WTC11 (cell line): ENCODE data around the gene ARL13A. TPM values are rescaled to one million over a fixed set of nuclear protein-coding genes. Genes with fewer than 3 reads are reported as not detected.

Experiments used
- ATAC-seq: fragments of 200-7000 bp; cut with Tn5 transposase; 2 replicates; pipeline ENCODE4 v1.10.0; 2021; ENCODE audit warnings: mild to moderate bottlenecking, moderate library complexity
- CTCF ChIA-PET: fragments of 300-600 bp; sonication (Branson Sonifier 250); formaldehyde crosslinking; loops from one replicate; lab custom pipeline; 2021; ENCODE audit warnings: antibody characterized with exemption; lab: Charles Lee
- POLR2A ChIA-PET: fragments of 350-600 bp; sonication (Branson Sonifier 250); formaldehyde crosslinking; loops from one replicate; lab custom pipeline; 2021; ENCODE audit warnings: antibody characterized with exemption; lab: Charles Lee
- DNase-seq: peaks from one replicate; pipeline ENCODE4 v3.0.0; 2021; ENCODE audit warnings: low spot score
- H3K27ac Mint-ChIP-seq: 2 replicates; pipeline ENCODE4 v1.8.0; 2021; ENCODE audit warnings: mixed read lengths
- H3K27me3 Mint-ChIP-seq: 2 replicates; pipeline ENCODE4 v1.8.0; 2021; ENCODE audit warnings: low read depth, mild to moderate bottlenecking, moderate library complexity, mixed read lengths
- H3K36me3 Mint-ChIP-seq: 2 replicates; pipeline ENCODE4 v1.8.0; 2021; ENCODE audit warnings: mixed read lengths
- H3K4me1 Mint-ChIP-seq: 2 replicates; pipeline ENCODE4 v1.8.0; 2022; ENCODE audit warnings: mixed read lengths
- H3K4me3 Mint-ChIP-seq: 2 replicates; pipeline ENCODE4 v1.8.0; 2021; ENCODE audit warnings: mild to moderate bottlenecking, moderate library complexity, mixed read lengths
- H3K9me3 Mint-ChIP-seq: 2 replicates; pipeline ENCODE4 v1.8.0; 2021; ENCODE audit warnings: mixed read lengths
- ATF3 ChIP-seq: sonication (generic); formaldehyde crosslinking; conservative IDR thresholded peaks from 2 replicates; pipeline ENCODE4 v1.8.1; 2022; ENCODE audit warnings: mild to moderate bottlenecking, missing genetic modification reagents
- ATF6 ChIP-seq: sonication (generic); formaldehyde crosslinking; IDR thresholded peaks from 2 replicates; pipeline ENCODE4 v1.8.1; 2023; ENCODE audit warnings: mild to moderate bottlenecking, missing genetic modification reagents
- E2F5 ChIP-seq: sonication (generic); formaldehyde crosslinking; IDR thresholded peaks from 2 replicates; pipeline ENCODE4 v1.8.1; 2022; ENCODE audit warnings: mild to moderate bottlenecking, moderate library complexity, missing genetic modification reagents
- ELF4 ChIP-seq: sonication (generic); formaldehyde crosslinking; IDR thresholded peaks from 2 replicates; pipeline ENCODE4 v1.8.1; 2022; ENCODE audit warnings: low read depth, mild to moderate bottlenecking, moderate library complexity, missing genetic modification reagents
- ESRRA ChIP-seq: sonication (generic); formaldehyde crosslinking; IDR thresholded peaks from 2 replicates; pipeline ENCODE4 v1.8.1; 2022; ENCODE audit warnings: mild to moderate bottlenecking, missing genetic modification reagents, borderline replicate concordance
- GRHL2 ChIP-seq: fragments of 250-450 bp; sonication (Bioruptor Pico); IDR thresholded peaks from 2 replicates; pipeline ENCODE4 v1.8.0; 2022; ENCODE audit warnings: mild to moderate bottlenecking, moderate library complexity; ENCODE audit not compliant: insufficient replicate concordance, severe bottlenecking
- HMGXB4 ChIP-seq: sonication (generic); formaldehyde crosslinking; IDR thresholded peaks from 2 replicates; pipeline ENCODE4 v1.8.1; 2023; ENCODE audit warnings: mild to moderate bottlenecking, moderate library complexity, missing genetic modification reagents
- MXD4 ChIP-seq: fragments of 250-450 bp; sonication (Bioruptor Pico); IDR thresholded peaks from 2 replicates; pipeline ENCODE4 v1.8.0; 2021; ENCODE audit warnings: mild to moderate bottlenecking, moderate library complexity, borderline replicate concordance
- NFATC4 ChIP-seq: fragments of 250-450 bp; sonication (Bioruptor Pico); IDR thresholded peaks from 2 replicates; pipeline ENCODE4 v1.9.0; 2021; ENCODE audit warnings: mild to moderate bottlenecking
- NR1H2 ChIP-seq: sonication (generic); formaldehyde crosslinking; IDR thresholded peaks from 2 replicates; pipeline ENCODE4 v1.9.0; 2021; ENCODE audit warnings: mild to moderate bottlenecking, moderate library complexity, missing genetic modification reagents
- SMAD4 ChIP-seq: sonication (generic); formaldehyde crosslinking; IDR thresholded peaks from 2 replicates; pipeline ENCODE4 v1.8.0; 2022; ENCODE audit warnings: mild to moderate bottlenecking, missing genetic modification reagents
- TEAD4 ChIP-seq: sonication (generic); formaldehyde crosslinking; IDR thresholded peaks from 2 replicates; pipeline ENCODE4 v1.8.0; 2022; ENCODE audit warnings: mild to moderate bottlenecking, missing genetic modification reagents
- ZMAT4 ChIP-seq: fragments of 250-450 bp; sonication (Bioruptor Pico); IDR thresholded peaks from 2 replicates; pipeline ENCODE4 v1.9.0; 2021; ENCODE audit warnings: mild to moderate bottlenecking
- ZNF121 ChIP-seq: sonication (generic); formaldehyde crosslinking; IDR thresholded peaks from 2 replicates; pipeline ENCODE4 v1.8.0; 2023; ENCODE audit warnings: missing genetic modification reagents
- total RNA-seq: library from RNA; stranded (reverse); gene quantifications from 3 replicates; pipeline ENCODE4 v1.2.3, GENCODE V29; 2021
- TF ChIP-seq, protein P1 (sequence below): fragments of 250-450 bp; sonication (Bioruptor Pico); IDR thresholded peaks from 2 replicates; pipeline ENCODE4 v1.9.0; 2021; ENCODE audit warnings: mild to moderate bottlenecking

ARL13A gene
- total RNA-seq, 1 experiment from 2014 or later: not detected

DNA sequence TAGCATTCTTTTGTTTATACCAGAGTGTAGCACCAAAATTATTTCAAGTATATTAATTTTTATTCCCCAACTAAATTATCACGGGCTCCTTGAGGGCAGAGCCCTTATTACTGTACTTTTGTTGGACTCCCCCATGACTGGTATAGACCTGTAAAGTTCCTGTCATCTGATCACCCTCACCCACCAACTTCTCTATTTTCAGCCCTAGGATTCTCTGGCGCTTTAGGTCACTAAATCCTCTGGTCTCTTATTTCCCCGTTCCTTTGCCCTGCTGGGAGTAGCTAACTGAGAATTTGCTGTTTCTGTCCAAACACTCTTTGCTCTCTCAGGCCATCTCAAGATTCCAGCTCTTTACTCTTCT is 37.6 kb upstream of the ARL13A start:
- TF ChIP-seq E2F5 (no peak), GRHL2 (CRISPR knock-in tag) (no peak), NR1H2 (CRISPR knock-in tag) (no peak), ESRRA (CRISPR knock-in tag) (no peak)
- TF ChIP-seq, all 79 proteins: peak for 0
- Mint-ChIP-seq H3K27ac (no peak overlapping the region), H3K4me3 (no peak overlapping the region), H3K36me3 (no peaks in the 10 kb centered on the region), H3K9me3 (peaks cover 10% of the 10 kb centered on the region), H3K27me3 (peaks cover 13% of the 10 kb centered on the region), H3K4me1 (peaks cover 10% of the 10 kb centered on the region; the same call in 1 of the 2 replicates)
- ATAC-seq: no peak
- ChIA-PET CTCF (no interaction called here), POLR2A (interaction anchor here (0.6 kb wide), 1 partner anchor 16 kb away, joined by 3 read pairs; no protein-coding TSS in a partner anchor)
- no peak for DNase-seq

DNA sequence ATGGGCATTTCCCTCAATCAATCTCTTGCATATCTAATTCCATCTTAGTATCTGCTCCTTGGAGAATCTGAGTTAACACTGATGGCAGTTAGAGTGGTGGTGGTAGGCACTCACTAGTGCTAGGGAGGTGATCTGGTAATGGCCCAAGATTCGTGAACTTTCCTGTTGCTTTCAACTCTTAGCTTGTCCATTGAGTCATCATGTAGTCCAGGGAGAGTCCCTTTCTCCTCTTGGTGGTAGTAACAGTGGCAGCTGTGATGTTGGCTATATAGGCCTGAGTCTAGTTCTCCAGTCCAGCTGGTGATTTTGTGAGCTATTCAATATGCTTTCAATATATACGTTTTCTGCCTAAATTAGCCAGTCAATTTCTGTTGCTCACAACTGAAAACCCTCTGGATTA is 33.7 kb upstream of the ARL13A start:
- Mint-ChIP-seq H3K27ac (no peak overlapping the region), H3K27me3 (no peaks in the 10 kb centered on the region), H3K4me1 (peaks cover 2% of the 10 kb centered on the region; the same call in 1 of the 2 replicates), H3K36me3 (no peaks in the 10 kb centered on the region), H3K9me3 (peaks cover 10% of the 10 kb centered on the region), H3K4me3 (no peak overlapping the region)
- ATAC-seq (no peak), DNase-seq (no peak)
- CTCF ChIA-PET: no interaction called here
- POLR2A ChIA-PET: no interaction called here
- TF ChIP-seq NFATC4 (CRISPR knock-in tag): no peak

DNA sequence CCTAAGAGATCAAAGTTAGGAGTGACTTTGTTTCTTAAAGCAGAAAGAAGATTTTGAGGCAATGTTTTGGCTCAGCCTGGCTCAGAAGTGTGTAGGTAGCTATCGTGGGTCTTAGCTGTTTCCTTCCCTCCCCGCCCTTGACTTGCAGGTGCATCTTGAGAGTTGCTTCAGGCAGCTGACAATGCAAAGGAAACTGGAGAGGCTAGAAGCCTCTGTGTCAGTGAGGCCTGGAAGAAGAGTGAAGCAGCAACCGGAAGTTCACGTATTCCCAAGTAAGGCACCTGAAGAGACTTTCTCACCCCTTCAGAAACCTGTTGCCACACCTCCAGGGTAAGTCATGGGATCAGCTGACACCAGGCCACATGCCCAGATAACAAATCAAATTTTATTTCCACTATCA is 30.2 kb upstream of the ARL13A start:
- Mint-ChIP-seq H3K36me3 (no peaks in the 10 kb centered on the region), H3K27ac (no peak overlapping the region), H3K4me1 (peaks cover 2% of the 10 kb centered on the region; the same call in 1 of the 2 replicates), H3K9me3 (no peaks in the 10 kb centered on the region), H3K27me3 (no peaks in the 10 kb centered on the region), H3K4me3 (no peak overlapping the region)
- DNase-seq (no peak), ATAC-seq (no peak; the same call in 1 of the 2 replicates)
- ChIA-PET POLR2A (no interaction called here), CTCF (interaction anchor here (0.8 kb wide), 1 partner anchor 44 kb away, joined by 3 read pairs; no protein-coding TSS in a partner anchor)
- TF ChIP-seq ATF6 (CRISPR knock-in tag) (no peak), ATF3 (no peak), ZNF121 (CRISPR knock-in tag) (no peak)

- H3K4me1 Mint-ChIP-seq: peaks cover 15% of the 10 kb centered on the region
- no peak for TF ChIP-seq TEAD4
- no peak for TF ChIP-seq HMGXB4 (CRISPR knock-in tag)
- TF ChIP-seq SMAD4 (CRISPR knock-in tag): no peak
- TF ChIP-seq, protein P1, sequence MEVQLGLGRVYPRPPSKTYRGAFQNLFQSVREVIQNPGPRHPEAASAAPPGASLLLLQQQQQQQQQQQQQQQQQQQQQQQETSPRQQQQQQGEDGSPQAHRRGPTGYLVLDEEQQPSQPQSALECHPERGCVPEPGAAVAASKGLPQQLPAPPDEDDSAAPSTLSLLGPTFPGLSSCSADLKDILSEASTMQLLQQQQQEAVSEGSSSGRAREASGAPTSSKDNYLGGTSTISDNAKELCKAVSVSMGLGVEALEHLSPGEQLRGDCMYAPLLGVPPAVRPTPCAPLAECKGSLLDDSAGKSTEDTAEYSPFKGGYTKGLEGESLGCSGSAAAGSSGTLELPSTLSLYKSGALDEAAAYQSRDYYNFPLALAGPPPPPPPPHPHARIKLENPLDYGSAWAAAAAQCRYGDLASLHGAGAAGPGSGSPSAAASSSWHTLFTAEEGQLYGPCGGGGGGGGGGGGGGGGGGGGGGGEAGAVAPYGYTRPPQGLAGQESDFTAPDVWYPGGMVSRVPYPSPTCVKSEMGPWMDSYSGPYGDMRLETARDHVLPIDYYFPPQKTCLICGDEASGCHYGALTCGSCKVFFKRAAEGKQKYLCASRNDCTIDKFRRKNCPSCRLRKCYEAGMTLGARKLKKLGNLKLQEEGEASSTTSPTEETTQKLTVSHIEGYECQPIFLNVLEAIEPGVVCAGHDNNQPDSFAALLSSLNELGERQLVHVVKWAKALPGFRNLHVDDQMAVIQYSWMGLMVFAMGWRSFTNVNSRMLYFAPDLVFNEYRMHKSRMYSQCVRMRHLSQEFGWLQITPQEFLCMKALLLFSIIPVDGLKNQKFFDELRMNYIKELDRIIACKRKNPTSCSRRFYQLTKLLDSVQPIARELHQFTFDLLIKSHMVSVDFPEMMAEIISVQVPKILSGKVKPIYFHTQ: no peak
- TF ChIP-seq ZMAT4 (CRISPR knock-in tag): no peak
- no peak for TF ChIP-seq ELF4 (CRISPR knock-in tag)
- no peak for TF ChIP-seq NR1H2 (CRISPR knock-in tag)
- no peak for TF ChIP-seq ATF3
- TF ChIP-seq MXD4: no peak
- H3K4me3 Mint-ChIP-seq: no peak overlapping the region
- ATAC-seq (no peak), DNase-seq (no peak)
- H3K36me3 Mint-ChIP-seq: no peaks in the 10 kb centered on the region
- ChIA-PET POLR2A (no interaction called here), CTCF (no interaction called here)
- no peaks in the 10 kb centered on the region for H3K27me3 Mint-ChIP-seq
- no peak overlapping the region for H3K27ac Mint-ChIP-seq
- no peaks in the 10 kb centered on the region for H3K9me3 Mint-ChIP-seq
Measured at GRCh38 chrX:100944601-100945000, 24.9 kb upstream of the ARL13A start.
